OCI-LY3 (cell line): ENCODE results near the gene RNF138.

Experiments used
- CTCF ChIP-seq: fragments of 200-600, 300-600 bp; sonication (generic); IDR thresholded peaks from 2 replicates; pipeline ENCODE4 v1.5.1; 2014; ENCODE audit warnings: antibody characterized with exemption, low read length, low read depth
- EZH2phosphoT487 ChIP-seq: fragments of 200-600 bp; shearing (Covaris generic); IDR thresholded peaks from 2 replicates; pipeline ENCODE4 v1.6.1; 2018; ENCODE audit warnings: antibody characterized with exemption, mixed run types, low read depth

- no peak for TF ChIP-seq CTCF
- no peak for TF ChIP-seq EZH2phosphoT487
Observed at GRCh38 chr18:32093523-32093922, 1.8 kb downstream of the RNF138 start.
